GM21529 (cell line): ENCODE measurements around the gene FCHSD1.

Source experiments
- ATAC-seq: cut with Tn5 transposase; IDR thresholded peaks from one replicate; pipeline ENCODE4 v1.9.1; 2021; ENCODE audit not compliant: unreplicated experiment

FCHSD1 gene

DNA sequence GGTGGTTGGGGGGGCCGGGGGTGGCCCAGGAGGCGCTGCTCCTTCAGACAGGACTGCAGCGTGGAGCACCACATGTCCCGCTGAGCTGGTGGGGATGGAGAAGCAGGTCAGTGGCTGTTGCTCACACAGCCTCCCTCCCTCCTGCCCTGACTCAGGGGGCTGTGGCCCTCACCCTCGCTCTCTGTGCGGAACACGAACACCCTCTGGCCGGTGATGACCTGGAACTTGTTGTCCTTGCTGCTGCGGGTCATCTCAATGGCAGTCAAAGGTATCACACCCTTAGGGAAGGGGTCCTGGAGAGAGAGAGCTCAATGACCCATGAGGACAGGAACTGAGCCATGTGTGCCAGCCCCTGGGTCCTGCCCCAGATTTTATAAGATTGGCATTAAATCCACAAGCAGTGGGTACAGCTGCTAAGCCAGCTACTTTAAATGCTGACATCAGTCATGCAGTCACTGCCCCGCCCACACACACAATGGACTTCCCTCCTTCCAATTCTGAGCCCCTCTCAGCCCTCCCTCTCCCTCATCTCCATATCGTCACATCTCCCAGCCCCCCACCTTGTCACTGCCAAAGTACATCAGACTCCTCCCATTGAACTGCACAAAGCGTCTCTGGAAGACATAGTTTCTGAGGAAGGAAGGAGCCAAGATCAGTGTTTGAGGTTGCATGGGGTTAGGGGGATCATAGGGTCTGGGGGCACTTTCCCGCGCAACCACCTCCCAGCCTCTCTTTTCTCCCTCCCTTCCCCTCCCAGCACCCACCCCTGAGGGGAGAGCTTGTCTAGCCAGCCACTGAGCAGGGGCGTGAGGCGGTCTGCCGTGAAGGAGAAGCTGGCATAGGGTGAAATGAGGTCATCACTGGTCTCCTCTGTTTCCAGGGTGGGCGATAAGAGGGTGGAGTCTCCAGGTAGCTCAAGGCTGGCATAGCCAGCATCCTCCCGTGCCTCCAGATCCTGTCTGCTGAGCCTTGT lies 21.9 kb upstream of the FCHSD1 start:
- ATAC-seq = no peak

- no peak for ATAC-seq
Observed at GRCh38 chr5:141672071-141672840, 21.0 kb upstream of the FCHSD1 start.

- no peak for ATAC-seq
Observed at GRCh38 chr5:141669520-141669919, 18.3 kb upstream of the FCHSD1 start.

- no peak for ATAC-seq
Observed at GRCh38 chr5:141668601-141669265, 17.5 kb upstream of the FCHSD1 start.

DNA sequence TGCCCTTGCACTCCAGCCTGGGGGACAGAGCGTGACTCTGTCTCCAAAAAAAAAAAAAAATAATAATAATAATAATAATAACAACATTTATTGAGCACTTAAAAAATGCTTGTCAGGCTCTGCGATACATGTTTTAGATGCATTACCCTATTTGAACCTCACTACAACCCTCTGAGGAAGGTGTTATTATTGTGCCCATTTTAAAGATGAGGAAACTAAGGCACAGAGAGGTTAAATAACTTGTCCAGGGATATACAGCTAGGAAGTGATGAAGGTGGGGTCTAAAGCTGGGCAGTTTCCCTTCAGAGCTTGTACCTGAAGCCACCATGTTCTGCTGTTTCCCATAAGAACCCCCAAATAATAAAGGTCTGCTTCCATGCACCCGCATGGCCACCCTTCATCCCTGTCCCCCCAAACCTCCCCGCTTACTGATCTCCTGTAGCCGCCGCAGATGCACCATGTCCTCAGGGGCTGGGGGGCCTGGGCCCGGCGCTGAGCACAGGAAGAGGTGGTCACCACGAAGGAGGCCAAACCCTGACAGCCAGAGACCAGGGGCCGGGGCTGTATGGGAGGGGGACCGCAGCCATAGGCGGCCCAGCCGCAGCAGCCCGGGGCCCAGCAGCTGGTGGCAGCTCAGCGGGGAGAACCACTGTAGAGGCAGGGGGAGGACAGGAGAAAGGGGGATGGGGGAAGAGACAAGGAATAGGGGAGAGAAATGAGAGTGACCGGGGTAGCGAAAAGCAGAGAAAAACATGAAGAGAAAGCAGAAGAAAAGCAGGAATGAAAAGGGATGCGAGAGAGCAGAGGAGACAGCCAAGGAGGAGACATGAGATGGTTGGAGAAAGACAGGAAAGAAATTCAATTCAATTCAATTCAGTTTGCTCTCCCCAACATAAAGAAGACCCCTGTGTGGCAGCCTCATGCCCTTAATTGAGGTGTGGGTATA lies 15.1 kb upstream of the FCHSD1 start:
- ATAC-seq = no peak

DNA sequence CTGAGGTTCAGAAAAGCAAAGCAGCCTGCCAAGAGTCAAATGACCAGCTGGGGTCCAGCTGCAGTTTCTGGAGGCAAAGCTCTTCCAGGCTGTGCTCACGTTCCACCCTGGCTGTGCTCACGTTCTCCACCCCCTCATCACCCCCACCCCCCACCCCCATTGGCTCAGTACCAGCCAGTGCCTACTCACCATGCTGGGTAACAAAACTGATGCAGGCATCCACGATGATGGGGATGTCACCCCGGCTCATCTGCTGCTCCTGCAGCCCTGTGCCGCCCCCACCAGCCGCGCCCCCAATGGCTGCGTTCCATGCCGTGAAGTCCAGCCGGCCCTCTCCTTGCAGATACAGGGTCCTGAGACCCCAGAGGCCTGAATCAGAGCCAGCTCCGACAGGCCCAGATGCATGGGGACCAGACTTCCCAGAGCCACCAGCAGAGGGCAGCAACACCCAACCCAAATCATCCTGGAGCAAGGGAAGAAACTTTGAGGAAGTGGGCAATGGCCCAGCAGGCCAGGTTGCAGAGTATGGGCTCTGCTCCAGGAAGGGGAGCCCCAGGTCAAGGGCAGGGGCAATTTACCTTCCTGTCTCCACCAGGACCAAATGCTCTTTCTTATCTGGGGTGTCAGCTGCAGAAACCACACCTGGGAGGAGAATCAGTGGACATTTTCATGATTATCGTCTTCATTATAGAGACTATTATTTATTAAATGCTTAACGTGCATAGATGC lies 13.7 kb upstream of the FCHSD1 start:
- ATAC-seq = peak; percentile 98

GRCh38 chr5:141663506-141663905 lies 12.3 kb upstream of the FCHSD1 start:
- no peak for ATAC-seq

GRCh38 chr5:141662028-141662427 lies 10.8 kb upstream of the FCHSD1 start:
- no peak for ATAC-seq

DNA sequence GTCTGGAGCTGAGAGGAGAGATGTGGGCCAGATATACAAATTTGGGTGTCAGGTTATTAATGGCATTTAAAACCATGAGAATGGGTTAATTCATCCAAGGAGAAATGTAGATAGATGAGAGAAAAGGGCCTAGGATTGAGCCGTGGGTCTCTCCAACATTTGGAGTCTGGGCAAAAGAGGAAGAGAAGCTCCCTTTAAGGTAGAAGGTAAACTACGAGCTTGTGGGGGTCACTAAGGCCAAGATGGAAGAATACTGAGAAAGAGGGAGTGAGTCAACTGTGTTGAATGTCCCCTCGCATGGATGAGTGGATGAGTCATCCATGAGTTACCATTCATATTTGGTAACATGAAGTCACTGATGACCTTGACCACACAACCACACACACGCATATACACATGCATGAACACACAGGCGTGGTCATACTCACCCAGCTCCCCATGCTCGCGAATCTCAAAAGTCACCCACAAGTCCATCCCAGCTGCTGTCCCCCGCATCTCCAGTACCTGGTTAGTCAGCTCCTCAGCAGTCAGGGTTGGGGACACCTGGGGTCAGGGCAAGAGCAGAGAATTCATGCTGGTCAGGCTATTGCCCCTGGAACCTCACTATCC lies 6.8 kb upstream of the FCHSD1 start:
- ATAC-seq = peak; percentile 69

DNA sequence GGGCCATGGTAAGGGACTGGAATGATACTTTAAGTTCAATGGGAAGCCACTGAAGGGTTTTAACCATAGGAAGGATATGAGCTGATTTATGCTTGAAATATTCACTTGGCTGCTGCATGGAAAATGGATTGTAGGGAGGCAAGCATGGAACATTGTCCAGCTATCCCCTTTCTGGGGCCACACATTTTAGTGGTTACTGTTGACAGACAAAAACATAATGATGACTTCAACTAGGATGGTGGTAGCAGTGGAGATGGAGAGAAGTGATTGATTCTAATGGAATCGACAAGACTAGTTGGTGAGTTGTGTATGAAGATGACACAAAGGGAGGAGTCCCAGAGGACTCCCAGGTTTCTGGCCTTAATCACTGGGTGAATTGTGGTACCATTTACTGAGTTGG lies 6.2 kb upstream of the FCHSD1 start:
- no peak for ATAC-seq

- no peak for ATAC-seq
Observed at GRCh38 chr5:141656396-141656795, 5.2 kb upstream of the FCHSD1 start.

GRCh38 chr5:141655020-141655419 lies 3.8 kb upstream of the FCHSD1 start:
- ATAC-seq = no peak

- no peak for ATAC-seq
Observed at GRCh38 chr5:141654298-141654697, 3.1 kb upstream of the FCHSD1 start.

GRCh38 chr5:141651728-141652105 lies 499 bp upstream of the FCHSD1 start:
- ATAC-seq = no peak

DNA sequence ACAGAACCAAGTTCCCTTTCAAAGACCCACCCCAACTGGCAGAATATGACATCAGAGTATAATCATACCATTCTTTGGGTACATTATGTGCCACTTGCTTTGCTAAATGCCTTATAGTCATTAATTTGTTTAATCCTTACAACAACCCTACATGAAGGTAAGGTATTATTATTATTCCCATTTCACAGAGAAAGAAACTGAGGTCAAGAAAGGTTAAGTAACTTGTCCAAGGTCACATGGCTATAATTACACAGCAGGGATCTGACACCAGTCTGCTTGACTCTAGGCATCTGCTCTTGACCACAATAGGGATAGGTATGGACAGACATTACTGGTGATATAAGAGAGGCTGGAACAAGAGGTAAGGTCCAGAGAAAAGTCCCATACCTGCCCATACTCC lies 1.2 kb downstream of the FCHSD1 start:
- ATAC-seq = no peak

DNA sequence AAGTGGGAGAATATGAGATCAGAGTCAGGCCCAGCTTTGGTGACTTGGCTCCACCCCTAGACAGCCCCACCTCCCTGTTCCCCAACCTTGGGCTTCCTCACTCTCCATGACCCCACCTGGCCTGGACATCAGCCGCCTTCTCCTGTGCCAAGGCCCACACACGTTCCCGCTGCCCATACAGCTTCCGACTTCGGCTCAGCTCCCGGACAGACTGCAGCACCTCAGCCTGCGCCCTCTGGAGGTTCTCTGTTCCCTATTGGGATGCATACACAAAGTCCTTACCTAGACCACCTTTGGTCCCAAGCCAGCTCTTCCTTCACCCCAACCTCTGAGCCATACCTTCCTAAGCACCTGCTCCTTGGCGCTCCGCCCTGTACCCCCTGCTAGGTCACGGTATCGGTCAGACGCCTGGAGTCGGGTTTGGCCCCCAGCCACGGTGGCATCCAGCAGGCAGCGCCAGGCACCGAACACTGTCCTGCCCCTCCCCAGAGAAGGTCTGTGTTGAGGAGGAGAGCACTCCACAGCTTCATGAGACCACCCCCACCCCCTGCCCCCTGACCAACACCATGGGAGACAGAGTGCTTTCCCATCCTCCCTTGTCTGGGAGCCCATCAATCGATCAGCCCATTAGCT lies 2.0 kb downstream of the FCHSD1 start:
- ATAC-seq = no peak

DNA sequence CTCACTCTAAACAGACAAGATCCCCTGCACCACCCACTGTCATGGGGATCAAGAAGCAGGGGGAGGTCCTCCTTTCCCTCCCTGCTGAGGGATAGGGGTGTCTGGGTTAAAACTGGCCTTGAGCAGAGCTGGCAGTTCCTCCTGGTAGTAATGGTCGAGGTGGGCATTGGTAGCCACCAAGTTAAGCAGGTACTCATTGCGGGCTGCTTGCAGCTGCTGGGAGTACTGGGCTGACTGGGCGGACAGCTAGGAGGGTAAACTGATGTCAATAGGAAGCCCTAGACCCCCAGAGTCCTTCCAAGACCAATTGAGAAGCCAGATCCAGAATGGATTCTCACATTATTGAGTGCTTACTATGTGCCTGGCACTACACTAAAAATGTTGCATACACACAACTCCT lies 3.4 kb downstream of the FCHSD1 start:
- ATAC-seq = no peak

GRCh38 chr5:141647242-141647641 lies 4.0 kb downstream of the FCHSD1 start:
- no peak for ATAC-seq

- ATAC-seq = no peak
Observed at GRCh38 chr5:141646026-141646425, 5.2 kb downstream of the FCHSD1 start.
